Activated T-cell treated with anti-CD3 and anti-CD28 coated beads, Interleukin-2, amount 50 U/mL, for 24 hours (primary cell): ENCODE results near the gene ANKRD26.

Experiments
- DNase-seq: peaks from one replicate; pipeline ENCODE4 v3.0.0-alpha.2; 2020
- H3K27ac Mint-ChIP-seq: 2 replicates; pipeline ENCODE4 v1.8.0; 2020; ENCODE audit warnings: mild to moderate bottlenecking, mixed read lengths
- H3K27me3 Mint-ChIP-seq: 2 replicates; pipeline ENCODE4 v1.8.0; 2020; ENCODE audit warnings: mixed read lengths
- H3K36me3 Mint-ChIP-seq: 2 replicates; pipeline ENCODE4 v1.8.0; 2020; ENCODE audit warnings: low read depth, mixed read lengths
- H3K4me1 Mint-ChIP-seq: 2 replicates; pipeline ENCODE4 v1.8.0; 2020; ENCODE audit warnings: low read depth, mixed read lengths
- H3K4me3 Mint-ChIP-seq: 2 replicates; pipeline ENCODE4 v1.8.0; 2020; ENCODE audit warnings: mild to moderate bottlenecking, moderate library complexity, mixed read lengths
- H3K9me3 Mint-ChIP-seq: 2 replicates; pipeline ENCODE4 v1.8.0; 2020; ENCODE audit warnings: mixed read lengths

ANKRD26 gene

GRCh38 chr10:27099916-27100812 lies at the start of gene ANKRD26:
TSS of gene ANKRD26 (minus strand) at chr10:27100494. CDS start at chr10:27100326, 168 bp downstream.
- peaks cover 49% of the 10 kb centered on the region for H3K4me1 Mint-ChIP-seq
- H3K27ac Mint-ChIP-seq, result peak within 1 kb of the TSS; percentile 98
- peak; percentile 97 for DNase-seq
- peak within 1 kb of the TSS; percentile 89 for H3K4me3 Mint-ChIP-seq
- peaks cover 22% of the 10 kb centered on the region for H3K36me3 Mint-ChIP-seq
- H3K27me3 Mint-ChIP-seq, result no peaks in the 10 kb centered on the region
- H3K9me3 Mint-ChIP-seq, result no peaks in the 10 kb centered on the region

GRCh38 chr10:27147701-27148100 lies 47.4 kb upstream of the ANKRD26 start:
- Mint-ChIP-seq H3K9me3 (no peaks in the 10 kb centered on the region), H3K27ac (peak overlapping the region; percentile 83), H3K4me3 (no peak overlapping the region), H3K36me3 (peaks cover 89% of the 10 kb centered on the region), H3K4me1 (peaks cover 52% of the 10 kb centered on the region), H3K27me3 (no peaks in the 10 kb centered on the region)
- DNase-seq, result no peak

- Mint-ChIP-seq H3K36me3 (peaks cover 89% of the 10 kb centered on the region), H3K4me1 (peaks cover 39% of the 10 kb centered on the region), H3K4me3 (no peak overlapping the region), H3K27me3 (no peaks in the 10 kb centered on the region), H3K27ac (no peak overlapping the region), H3K9me3 (no peaks in the 10 kb centered on the region)
- DNase-seq, result no peak
Measured at GRCh38 chr10:27145937-27146336, 45.6 kb upstream of the ANKRD26 start.

GRCh38 chr10:27143686-27144085 lies 43.4 kb upstream of the ANKRD26 start:
- no peaks in the 10 kb centered on the region for H3K9me3 Mint-ChIP-seq
- H3K4me1 Mint-ChIP-seq, result peaks cover 23% of the 10 kb centered on the region
- peaks cover 88% of the 10 kb centered on the region for H3K36me3 Mint-ChIP-seq
- H3K27me3 Mint-ChIP-seq, result no peaks in the 10 kb centered on the region
- no peak for DNase-seq
- no peak overlapping the region for H3K4me3 Mint-ChIP-seq
- no peak overlapping the region for H3K27ac Mint-ChIP-seq

- Mint-ChIP-seq H3K36me3 (peaks cover 79% of the 10 kb centered on the region), H3K27me3 (no peaks in the 10 kb centered on the region), H3K4me3 (no peak overlapping the region), H3K4me1 (no peaks in the 10 kb centered on the region), H3K27ac (no peak overlapping the region), H3K9me3 (no peaks in the 10 kb centered on the region)
- no peak for DNase-seq
Measured at GRCh38 chr10:27138277-27138676, 38.0 kb upstream of the ANKRD26 start.

- Mint-ChIP-seq H3K27ac (peak overlapping the region; percentile 48), H3K36me3 (peaks cover 80% of the 10 kb centered on the region), H3K4me3 (no peak overlapping the region), H3K9me3 (no peaks in the 10 kb centered on the region), H3K4me1 (peaks cover 2% of the 10 kb centered on the region), H3K27me3 (no peaks in the 10 kb centered on the region)
- DNase-seq, result no peak
Measured at GRCh38 chr10:27134371-27134770, 34.1 kb upstream of the ANKRD26 start.

GRCh38 chr10:27108165-27108564 lies 7.9 kb upstream of the ANKRD26 start:
- Mint-ChIP-seq H3K4me3 (no peak overlapping the region), H3K27me3 (no peaks in the 10 kb centered on the region), H3K27ac (peak overlapping the region; percentile 19), H3K36me3 (peaks cover 77% of the 10 kb centered on the region), H3K4me1 (peaks cover 16% of the 10 kb centered on the region), H3K9me3 (peaks cover 2% of the 10 kb centered on the region)
- no peak for DNase-seq

- H3K9me3 Mint-ChIP-seq, result no peaks in the 10 kb centered on the region
- H3K4me1 Mint-ChIP-seq, result peaks cover 42% of the 10 kb centered on the region
- H3K4me3 Mint-ChIP-seq, result no peak overlapping the region
- peak overlapping the region; percentile 77 for H3K27ac Mint-ChIP-seq
- peaks cover 60% of the 10 kb centered on the region for H3K36me3 Mint-ChIP-seq
- DNase-seq, result peak; percentile 38
- no peaks in the 10 kb centered on the region for H3K27me3 Mint-ChIP-seq
Measured at GRCh38 chr10:27104919-27105318, 4.6 kb upstream of the ANKRD26 start.

- DNase-seq, result no peak
- Mint-ChIP-seq H3K27me3 (no peaks in the 10 kb centered on the region), H3K27ac (peak overlapping the region; percentile 98), H3K4me3 (peak overlapping the region; percentile 89), H3K36me3 (peaks cover 29% of the 10 kb centered on the region), H3K9me3 (no peaks in the 10 kb centered on the region), H3K4me1 (peaks cover 53% of the 10 kb centered on the region)
Measured at GRCh38 chr10:27100813-27101347, 586 bp upstream of the ANKRD26 start.

- no peaks in the 10 kb centered on the region for H3K27me3 Mint-ChIP-seq
- DNase-seq, result no peak
- peak overlapping the region; percentile 98 for H3K27ac Mint-ChIP-seq
- peaks cover 17% of the 10 kb centered on the region for H3K36me3 Mint-ChIP-seq
- H3K4me3 Mint-ChIP-seq, result peak overlapping the region; percentile 89
- peaks cover 43% of the 10 kb centered on the region for H3K4me1 Mint-ChIP-seq
- H3K9me3 Mint-ChIP-seq, result no peaks in the 10 kb centered on the region
Measured at GRCh38 chr10:27099448-27099847, 846 bp downstream of the ANKRD26 start.

GRCh38 chr10:27088119-27089044 lies 11.9 kb downstream of the ANKRD26 start:
- no peak overlapping the region for H3K4me3 Mint-ChIP-seq
- H3K27ac Mint-ChIP-seq, result no peak overlapping the region
- no peaks in the 10 kb centered on the region for H3K9me3 Mint-ChIP-seq
- H3K27me3 Mint-ChIP-seq, result no peaks in the 10 kb centered on the region
- peaks cover 53% of the 10 kb centered on the region for H3K36me3 Mint-ChIP-seq
- H3K4me1 Mint-ChIP-seq, result no peaks in the 10 kb centered on the region
- DNase-seq, result no peak

GRCh38 chr10:27072436-27073114 lies 27.7 kb downstream of the ANKRD26 start:
- Mint-ChIP-seq H3K36me3 (peaks cover 72% of the 10 kb centered on the region), H3K9me3 (no peaks in the 10 kb centered on the region), H3K4me1 (peaks cover 17% of the 10 kb centered on the region), H3K27ac (no peak overlapping the region), H3K4me3 (no peak overlapping the region), H3K27me3 (no peaks in the 10 kb centered on the region)
- no peak for DNase-seq

- H3K27me3 Mint-ChIP-seq, result no peaks in the 10 kb centered on the region
- H3K36me3 Mint-ChIP-seq, result peaks cover 52% of the 10 kb centered on the region
- H3K4me1 Mint-ChIP-seq, result no peaks in the 10 kb centered on the region
- DNase-seq, result no peak
- H3K4me3 Mint-ChIP-seq, result no peak overlapping the region
- H3K27ac Mint-ChIP-seq, result no peak overlapping the region
- H3K9me3 Mint-ChIP-seq, result no peaks in the 10 kb centered on the region
Measured at GRCh38 chr10:27068217-27068891, 31.9 kb downstream of the ANKRD26 start.
